ENCODE results near the gene SUSD3.
A peak's percentile ranks its signal among the peaks of the same experiment; 100 is the strongest.

Gene SUSD3

GRCh38 chr9:93127395-93127911 is 69.0 kb downstream of the SUSD3 start:
- DNase-seq (ENCODE audit: low read depth, low spot score), result no peak
- H3K4me3 ChIP-seq (ENCODE audit: low read length), result no peak overlapping the region

GRCh38 chr9:93128011-93128714 is 69.7 kb downstream of the SUSD3 start:
- H3K4me3 ChIP-seq (ENCODE audit: low read length), result no peak overlapping the region
- no peak for DNase-seq (ENCODE audit: low read depth, low spot score)

GRCh38 chr9:93128715-93129224 is 70.3 kb downstream of the SUSD3 start:
- DNase-seq (ENCODE audit: low read depth, low spot score), result no peak
- H3K4me3 ChIP-seq (ENCODE audit: low read length), result no peak overlapping the region

- H3K4me3 ChIP-seq (ENCODE audit: low read length), result no peak overlapping the region
- no peak for DNase-seq (ENCODE audit: low read depth, low spot score)
Observed at GRCh38 chr9:93129286-93129685, 70.8 kb downstream of the SUSD3 start.

GRCh38 chr9:93129691-93130500 is 71.4 kb downstream of the SUSD3 start:
- no peak overlapping the region for H3K4me3 ChIP-seq (ENCODE audit: low read length)
- DNase-seq (ENCODE audit: low read depth, low spot score), result no peak

- H3K4me3 ChIP-seq (ENCODE audit: low read length), result no peak overlapping the region
- DNase-seq (ENCODE audit: low read depth, low spot score), result no peak
Observed at GRCh38 chr9:93130861-93131481, 72.5 kb downstream of the SUSD3 start.

- no peak for DNase-seq (ENCODE audit: low read depth, low spot score)
Observed at GRCh38 chr9:93131599-93132286, 73.2 kb downstream of the SUSD3 start.

GRCh38 chr9:93132287-93132927 is 73.9 kb downstream of the SUSD3 start:
- H3K4me3 ChIP-seq (ENCODE audit: low read length), result no peak overlapping the region
- no peak for DNase-seq (ENCODE audit: low read depth, low spot score)

More at GRCh38 chr9:93131599-93132286, 73.2 kb downstream of the SUSD3 start:
- no peak overlapping the region for H3K4me3 ChIP-seq (ENCODE audit: low read length)

GRCh38 chr9:93132946-93133680 is 74.6 kb downstream of the SUSD3 start:
- peak overlapping the region; percentile 67 for H3K4me3 ChIP-seq (ENCODE audit: low read length)
- no peak for DNase-seq (ENCODE audit: low read depth, low spot score)

GRCh38 chr9:93133681-93134014 is 75.1 kb downstream of the SUSD3 start:
- H3K4me3 ChIP-seq (ENCODE audit: low read length), result peak overlapping the region; percentile 67
- DNase-seq (ENCODE audit: low read depth, low spot score), result no peak

GRCh38 chr9:93134015-93134739 is 75.7 kb downstream of the SUSD3 start, which contains the start of gene NINJ1:
Gene NINJ1 (minus strand): TSS chr9:93134251. CDS start chr9:93134217, 34 bp downstream.
- peak; percentile 36 for DNase-seq (ENCODE audit: low read depth, low spot score)
- peak within 1 kb of the TSS; percentile 67 for H3K4me3 ChIP-seq (ENCODE audit: low read length)
